ENCODE results near the gene MEN1.

- TF ChIP-seq POLR2A (IDR thresholded peaks at IDR 0.05; ENCODE audit: low read depth, low read length): no peak
- no peak for TF ChIP-seq POLR2AphosphoS5 (IDR thresholded peaks at IDR 0.05; ENCODE audit: low read depth, low read length)
- TF ChIP-seq TAF1 (IDR thresholded peaks at IDR 0.05; ENCODE audit: low read depth, low read length): no peak
- no peak for TF ChIP-seq SPI1 (IDR thresholded peaks at IDR 0.05; ENCODE audit: low read depth, low read length)
- no peak for TF ChIP-seq POU2F2 (IDR thresholded peaks at IDR 0.05; ENCODE audit: low read depth, low read length)
These were observed 29.8 kb upstream of the MEN1 start for GRCh38 chr11:64839887-64840782.
